Suprapubic skin (tissue), 4 donors: ENCODE data around the gene ADD2.

ENCODE experiments used
- EP300 ChIP-seq: sonication (generic); formaldehyde crosslinking; IDR thresholded peaks from one replicate; pipeline ENCODE4 v1.6.1; 2017; ENCODE audit warnings: antibody characterized with exemption
- POLR2A ChIP-seq, 2 donors: fragments of 450-650 bp; IDR thresholded peaks; one replicate each; pipeline ENCODE4 v1.6.1; 2017; ENCODE audit warnings: antibody characterized with exemption in 2 of 2, mild to moderate bottlenecking in 2 of 2, moderate library complexity in 2 of 2
- POLR2AphosphoS5 ChIP-seq, 3 donors: sonication (generic); formaldehyde crosslinking; IDR thresholded peaks; one replicate each; pipeline ENCODE4 v1.6.1; 2017; ENCODE audit warnings: antibody characterized with exemption in 3 of 3
- TF ChIP-seq, protein P1 (sequence below), 2 donors: fragments of 200-600 bp in 1 of 2; fragments of 450-650 bp in 1 of 2; sonication (generic) in 1 of 2; IDR thresholded peaks; one replicate each; pipeline ENCODE4 v1.5.1; 2016 to 2019; ENCODE audit warnings: antibody characterized with exemption in 2 of 2, mild to moderate bottlenecking in 1 of 2, moderate library complexity in 1 of 2

DNA sequence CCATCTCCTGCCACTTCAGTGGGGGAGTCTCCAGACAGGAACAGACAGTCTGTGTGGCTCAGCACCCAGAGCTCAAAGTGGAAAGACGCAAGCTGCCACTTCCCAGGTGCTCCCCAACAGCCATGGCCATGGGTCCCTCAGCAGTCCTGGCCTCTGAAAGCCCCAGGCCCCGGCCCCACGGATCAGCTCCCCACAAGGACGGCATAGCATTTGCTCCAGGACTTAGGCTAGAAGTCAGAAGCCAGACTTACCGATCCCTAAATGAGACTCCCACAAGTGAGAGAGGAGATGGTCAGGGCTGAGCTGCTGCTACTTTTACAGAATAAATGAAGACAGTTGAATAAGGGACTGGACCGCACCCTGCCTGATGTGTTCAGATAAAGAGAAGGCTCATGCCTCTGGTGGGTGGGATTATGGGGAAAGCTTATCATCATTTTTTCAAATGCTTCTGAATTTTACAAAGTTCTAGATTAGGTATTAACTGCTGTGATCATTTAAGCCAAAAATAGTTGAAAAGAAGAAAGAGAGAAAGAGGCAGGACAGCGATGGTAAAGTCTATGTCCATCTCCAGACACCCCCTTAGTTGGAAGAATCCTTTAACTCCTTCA is 50.5 kb downstream of the ADD2 start:
- TF ChIP-seq POLR2A (IDR thresholded peaks at IDR 0.05) (no peak), EP300 (no peak), POLR2AphosphoS5 (IDR thresholded peaks at IDR 0.05) (no peak)
- TF ChIP-seq, protein P1, sequence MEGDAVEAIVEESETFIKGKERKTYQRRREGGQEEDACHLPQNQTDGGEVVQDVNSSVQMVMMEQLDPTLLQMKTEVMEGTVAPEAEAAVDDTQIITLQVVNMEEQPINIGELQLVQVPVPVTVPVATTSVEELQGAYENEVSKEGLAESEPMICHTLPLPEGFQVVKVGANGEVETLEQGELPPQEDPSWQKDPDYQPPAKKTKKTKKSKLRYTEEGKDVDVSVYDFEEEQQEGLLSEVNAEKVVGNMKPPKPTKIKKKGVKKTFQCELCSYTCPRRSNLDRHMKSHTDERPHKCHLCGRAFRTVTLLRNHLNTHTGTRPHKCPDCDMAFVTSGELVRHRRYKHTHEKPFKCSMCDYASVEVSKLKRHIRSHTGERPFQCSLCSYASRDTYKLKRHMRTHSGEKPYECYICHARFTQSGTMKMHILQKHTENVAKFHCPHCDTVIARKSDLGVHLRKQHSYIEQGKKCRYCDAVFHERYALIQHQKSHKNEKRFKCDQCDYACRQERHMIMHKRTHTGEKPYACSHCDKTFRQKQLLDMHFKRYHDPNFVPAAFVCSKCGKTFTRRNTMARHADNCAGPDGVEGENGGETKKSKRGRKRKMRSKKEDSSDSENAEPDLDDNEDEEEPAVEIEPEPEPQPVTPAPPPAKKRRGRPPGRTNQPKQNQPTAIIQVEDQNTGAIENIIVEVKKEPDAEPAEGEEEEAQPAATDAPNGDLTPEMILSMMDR (IDR thresholded peaks at IDR 0.05), result no peak
